ENCODE data around the gene FSD2.

Gene FSD2

GRCh38 chr15:82749951-82750830, 55.7 kb downstream of the FSD2 start:
- Histone ChIP-seq H3K36me3 (ENCODE audit: control insufficient read depth, insufficient read depth, low read length) (peaks cover 3% of the 10 kb centered on the region), H3K4me3 (ENCODE audit: low read depth, low read length) (peak overlapping the region; percentile 76), H3K27me3 (ENCODE audit: control insufficient read depth, insufficient read depth, low read length) (no peaks in the 10 kb centered on the region), H3K9ac (ENCODE audit: low read depth, low read length) (peak overlapping the region; percentile 94), H3K9me3 (ENCODE audit: control insufficient read depth, insufficient read depth, low read length) (no peaks in the 10 kb centered on the region), H3K4me1 (ENCODE audit: control insufficient read depth, insufficient read depth, low read length) (peaks cover 2% of the 10 kb centered on the region)

GRCh38 chr15:82748315-82748714, 57.6 kb downstream of the FSD2 start:
- no peak overlapping the region for H3K4me3 ChIP-seq (ENCODE audit: low read depth, low read length)

GRCh38 chr15:82743810-82744209, 62.1 kb downstream of the FSD2 start:
- Histone ChIP-seq H3K4me1 (ENCODE audit: control insufficient read depth, insufficient read depth, low read length) (no peaks in the 10 kb centered on the region), H3K9me3 (ENCODE audit: control insufficient read depth, insufficient read depth, low read length) (no peaks in the 10 kb centered on the region), H3K36me3 (ENCODE audit: control insufficient read depth, insufficient read depth, low read length) (no peaks in the 10 kb centered on the region), H3K27me3 (ENCODE audit: control insufficient read depth, insufficient read depth, low read length) (no peaks in the 10 kb centered on the region), H3K4me3 (ENCODE audit: low read depth, low read length) (no peak overlapping the region), H3K9ac (ENCODE audit: low read depth, low read length) (no peak overlapping the region)

More at GRCh38 chr15:82748315-82748714, 57.6 kb downstream of the FSD2 start:
- Histone ChIP-seq H3K36me3 (ENCODE audit: control insufficient read depth, insufficient read depth, low read length) (no peaks in the 10 kb centered on the region), H3K27me3 (ENCODE audit: control insufficient read depth, insufficient read depth, low read length) (no peaks in the 10 kb centered on the region), H3K9ac (ENCODE audit: low read depth, low read length) (no peak overlapping the region), H3K4me1 (ENCODE audit: control insufficient read depth, insufficient read depth, low read length) (peaks cover 2% of the 10 kb centered on the region), H3K9me3 (ENCODE audit: control insufficient read depth, insufficient read depth, low read length) (no peaks in the 10 kb centered on the region)

GRCh38 chr15:82742134-82742533, 63.7 kb downstream of the FSD2 start:
- Histone ChIP-seq H3K27me3 (ENCODE audit: control insufficient read depth, insufficient read depth, low read length) (no peaks in the 10 kb centered on the region), H3K9ac (ENCODE audit: low read depth, low read length) (no peak overlapping the region), H3K36me3 (ENCODE audit: control insufficient read depth, insufficient read depth, low read length) (no peaks in the 10 kb centered on the region), H3K4me3 (ENCODE audit: low read depth, low read length) (no peak overlapping the region), H3K4me1 (ENCODE audit: control insufficient read depth, insufficient read depth, low read length) (no peaks in the 10 kb centered on the region), H3K9me3 (ENCODE audit: control insufficient read depth, insufficient read depth, low read length) (no peaks in the 10 kb centered on the region)

- H3K4me1 ChIP-seq (ENCODE audit: control insufficient read depth, insufficient read depth, low read length): no peaks in the 10 kb centered on the region
- H3K9ac ChIP-seq (ENCODE audit: low read depth, low read length): no peak overlapping the region
- H3K36me3 ChIP-seq (ENCODE audit: control insufficient read depth, insufficient read depth, low read length): no peaks in the 10 kb centered on the region
- H3K9me3 ChIP-seq (ENCODE audit: control insufficient read depth, insufficient read depth, low read length): no peaks in the 10 kb centered on the region
- no peak overlapping the region for H3K4me3 ChIP-seq (ENCODE audit: low read depth, low read length)
- no peaks in the 10 kb centered on the region for H3K27me3 ChIP-seq (ENCODE audit: control insufficient read depth, insufficient read depth, low read length)
These were observed 66.8 kb downstream of the FSD2 start for GRCh38 chr15:82739086-82739485.

GRCh38 chr15:82737975-82738374, 67.9 kb downstream of the FSD2 start:
- H3K27me3 ChIP-seq (ENCODE audit: control insufficient read depth, insufficient read depth, low read length): no peaks in the 10 kb centered on the region
- no peaks in the 10 kb centered on the region for H3K9me3 ChIP-seq (ENCODE audit: control insufficient read depth, insufficient read depth, low read length)
- H3K4me1 ChIP-seq (ENCODE audit: control insufficient read depth, insufficient read depth, low read length): no peaks in the 10 kb centered on the region
- H3K4me3 ChIP-seq (ENCODE audit: low read depth, low read length): no peak overlapping the region
- H3K36me3 ChIP-seq (ENCODE audit: control insufficient read depth, insufficient read depth, low read length): no peaks in the 10 kb centered on the region
- H3K9ac ChIP-seq (ENCODE audit: low read depth, low read length): no peak overlapping the region

- Histone ChIP-seq H3K9me3 (ENCODE audit: control insufficient read depth, insufficient read depth, low read length) (no peaks in the 10 kb centered on the region), H3K27me3 (ENCODE audit: control insufficient read depth, insufficient read depth, low read length) (no peaks in the 10 kb centered on the region), H3K9ac (ENCODE audit: low read depth, low read length) (no peak overlapping the region), H3K4me1 (ENCODE audit: control insufficient read depth, insufficient read depth, low read length) (no peaks in the 10 kb centered on the region), H3K4me3 (ENCODE audit: low read depth, low read length) (no peak overlapping the region), H3K36me3 (ENCODE audit: control insufficient read depth, insufficient read depth, low read length) (no peaks in the 10 kb centered on the region)
These were observed 74.3 kb downstream of the FSD2 start for GRCh38 chr15:82731527-82731926.

- no peaks in the 10 kb centered on the region for H3K27me3 ChIP-seq (ENCODE audit: control insufficient read depth, insufficient read depth, low read length)
- H3K4me1 ChIP-seq (ENCODE audit: control insufficient read depth, insufficient read depth, low read length): no peaks in the 10 kb centered on the region
- no peaks in the 10 kb centered on the region for H3K9me3 ChIP-seq (ENCODE audit: control insufficient read depth, insufficient read depth, low read length)
- H3K36me3 ChIP-seq (ENCODE audit: control insufficient read depth, insufficient read depth, low read length): no peaks in the 10 kb centered on the region
- no peak overlapping the region for H3K4me3 ChIP-seq (ENCODE audit: low read depth, low read length)
- H3K9ac ChIP-seq (ENCODE audit: low read depth, low read length): no peak overlapping the region
These were observed 75.8 kb downstream of the FSD2 start for GRCh38 chr15:82730022-82730530.

- Histone ChIP-seq H3K4me1 (ENCODE audit: control insufficient read depth, insufficient read depth, low read length) (no peaks in the 10 kb centered on the region), H3K9ac (ENCODE audit: low read depth, low read length) (no peak overlapping the region), H3K36me3 (ENCODE audit: control insufficient read depth, insufficient read depth, low read length) (no peaks in the 10 kb centered on the region), H3K4me3 (ENCODE audit: low read depth, low read length) (no peak overlapping the region), H3K9me3 (ENCODE audit: control insufficient read depth, insufficient read depth, low read length) (no peaks in the 10 kb centered on the region), H3K27me3 (ENCODE audit: control insufficient read depth, insufficient read depth, low read length) (no peaks in the 10 kb centered on the region)
These were observed 79.1 kb downstream of the FSD2 start for GRCh38 chr15:82726816-82727215.

GRCh38 chr15:82715003-82715402, 90.9 kb downstream of the FSD2 start:
- H3K9ac ChIP-seq (ENCODE audit: low read depth, low read length): no peak overlapping the region
- no peaks in the 10 kb centered on the region for H3K9me3 ChIP-seq (ENCODE audit: control insufficient read depth, insufficient read depth, low read length)
- no peaks in the 10 kb centered on the region for H3K36me3 ChIP-seq (ENCODE audit: control insufficient read depth, insufficient read depth, low read length)
- no peaks in the 10 kb centered on the region for H3K4me1 ChIP-seq (ENCODE audit: control insufficient read depth, insufficient read depth, low read length)
- no peak overlapping the region for H3K4me3 ChIP-seq (ENCODE audit: low read depth, low read length)
- H3K27me3 ChIP-seq (ENCODE audit: control insufficient read depth, insufficient read depth, low read length): peaks cover 5% of the 10 kb centered on the region

- Histone ChIP-seq H3K9ac (ENCODE audit: low read depth, low read length) (no peak overlapping the region), H3K4me3 (ENCODE audit: low read depth, low read length) (no peak overlapping the region), H3K9me3 (ENCODE audit: control insufficient read depth, insufficient read depth, low read length) (no peaks in the 10 kb centered on the region), H3K27me3 (ENCODE audit: control insufficient read depth, insufficient read depth, low read length) (peaks cover 5% of the 10 kb centered on the region), H3K36me3 (ENCODE audit: control insufficient read depth, insufficient read depth, low read length) (no peaks in the 10 kb centered on the region), H3K4me1 (ENCODE audit: control insufficient read depth, insufficient read depth, low read length) (no peaks in the 10 kb centered on the region)
These were observed 91.9 kb downstream of the FSD2 start for GRCh38 chr15:82714016-82714415.

GRCh38 chr15:82712036-82712435, 93.8 kb downstream of the FSD2 start:
- H3K27me3 ChIP-seq (ENCODE audit: control insufficient read depth, insufficient read depth, low read length): peaks cover 5% of the 10 kb centered on the region
- no peak overlapping the region for H3K4me3 ChIP-seq (ENCODE audit: low read depth, low read length)
- peaks cover 10% of the 10 kb centered on the region for H3K4me1 ChIP-seq (ENCODE audit: control insufficient read depth, insufficient read depth, low read length)
- H3K36me3 ChIP-seq (ENCODE audit: control insufficient read depth, insufficient read depth, low read length): no peaks in the 10 kb centered on the region
- H3K9me3 ChIP-seq (ENCODE audit: control insufficient read depth, insufficient read depth, low read length): no peaks in the 10 kb centered on the region
- H3K9ac ChIP-seq (ENCODE audit: low read depth, low read length): no peak overlapping the region
